CD4-positive, alpha-beta T cell treated with Interleukin-4 for 1 hour (primary cell): ENCODE data around the gene DUS1L.

Source experiments
- DNase-seq, 2 donors: peaks; one replicate each; pipeline ENCODE4 v3.0.0-alpha.2; 2020 to 2022

DUS1L gene

GRCh38 chr17:82011617-82012187 is 53.9 kb downstream of the DUS1L start:
- DNase-seq = no peak

- no peak for DNase-seq
These were observed 54.8 kb downstream of the DUS1L start for GRCh38 chr17:82010575-82011525.

DNA sequence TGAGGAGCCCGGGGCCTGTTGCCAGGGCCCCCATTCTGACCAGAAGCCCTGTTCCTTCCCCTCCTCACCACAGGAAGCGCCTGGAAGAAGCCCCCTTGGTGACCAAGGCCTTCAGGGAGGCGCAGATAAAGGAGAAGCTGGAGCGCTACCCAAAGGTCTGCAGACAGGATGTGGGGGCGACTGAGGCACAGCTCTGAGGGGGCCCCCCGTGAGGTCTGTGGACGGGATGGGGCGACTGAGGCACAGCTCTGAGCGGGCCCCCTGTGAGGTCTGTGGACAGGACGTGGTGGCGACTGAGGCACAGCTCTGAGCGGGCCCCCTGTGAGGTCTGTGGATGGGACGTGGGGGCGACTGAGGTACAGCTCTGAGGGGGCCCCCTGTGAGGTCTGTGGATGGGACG is 56.2 kb downstream of the DUS1L start:
- DNase-seq = no peak

DNA sequence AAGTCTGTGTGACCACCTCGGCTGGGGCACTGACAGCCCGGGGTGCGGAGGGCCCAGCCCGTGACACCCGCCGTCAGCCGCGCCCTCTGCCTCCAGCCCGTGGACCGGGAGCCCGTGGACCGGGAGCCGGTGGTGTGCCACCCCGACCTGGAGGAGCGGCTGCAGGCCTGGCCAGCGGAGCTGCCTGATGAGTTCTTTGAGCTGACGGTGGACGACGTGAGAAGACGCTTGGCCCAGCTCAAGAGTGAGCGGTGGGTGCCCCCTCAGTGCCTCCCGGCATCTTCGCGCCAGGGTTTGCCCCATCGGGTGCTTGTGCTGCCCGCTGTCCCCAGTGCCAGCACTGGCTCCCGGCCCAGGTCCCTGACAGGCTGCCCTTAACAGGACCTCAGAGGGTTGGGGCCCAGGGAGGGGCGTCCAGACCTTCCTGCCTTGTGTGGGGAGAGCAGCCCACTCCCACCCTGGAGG is 56.6 kb downstream of the DUS1L start:
- DNase-seq = no peak

DNA sequence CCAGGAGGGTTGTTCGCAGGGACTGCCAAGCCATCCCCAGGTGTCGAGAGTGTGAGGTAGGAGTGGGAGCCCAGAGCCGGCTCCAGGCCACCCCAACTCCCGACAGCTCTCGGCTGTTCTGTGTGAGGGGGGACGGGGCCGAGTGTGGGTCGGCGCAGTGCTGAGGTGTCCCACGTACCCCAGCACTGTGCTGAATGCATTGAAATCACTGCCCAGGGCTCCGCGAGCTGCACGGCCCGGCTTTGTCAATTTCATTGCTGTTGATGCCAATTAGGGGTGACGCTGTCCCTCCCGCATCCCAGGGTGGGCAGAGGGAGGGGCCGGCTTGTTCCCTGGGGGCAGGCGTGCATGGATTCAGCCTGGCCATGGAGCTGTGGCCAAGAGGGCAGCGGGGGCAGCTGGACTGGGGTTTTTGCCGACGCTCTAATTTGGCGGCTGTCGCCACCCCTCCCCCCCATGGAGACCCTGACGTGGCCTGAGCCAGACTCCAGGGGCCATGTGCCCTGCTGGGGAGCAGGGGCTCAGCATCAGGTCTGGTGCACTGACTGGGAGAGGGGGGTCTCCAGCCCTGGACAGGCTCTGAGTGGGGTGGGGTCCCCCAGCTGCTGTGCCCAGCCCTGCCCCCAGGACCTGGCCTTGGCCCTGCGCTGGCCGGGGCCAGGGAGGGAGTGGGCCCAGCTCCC is 57.2 kb downstream of the DUS1L start:
- no peak for DNase-seq
